Smooth muscle cell (in vitro differentiated cells): Measurements from ENCODE around the gene NT5C1A. TPM values are rescaled to one million over a fixed set of nuclear protein-coding genes. Genes with fewer than 3 reads are reported as not detected.

ENCODE experiments used
- DNase-seq: peaks from one replicate; lab custom pipeline; 2025; ENCODE audit not compliant: unreplicated experiment; lab: John Stamatoyannopoulos, UW
- H2AFZ ChIP-seq: fragments of 200-600 bp; sonication (generic); 2 replicates; pipeline ENCODE4 v1.6.0; 2016; ENCODE audit warnings: antibody characterized with exemption, low read depth, mild to moderate bottlenecking
- H3F3A ChIP-seq: fragments of 200-600 bp; sonication (generic); 2 replicates; pipeline ENCODE4 v1.6.0; 2017; ENCODE audit warnings: antibody characterized with exemption, low read depth
- H3K27ac ChIP-seq: fragments of 200-600 bp; sonication (generic); 2 replicates; pipeline ENCODE4 v1.5.1; 2016; ENCODE audit warnings: low read depth, mild to moderate bottlenecking
- H3K27me3 ChIP-seq: fragments of 200-600 bp; sonication (generic); 2 replicates; pipeline ENCODE4 v1.6.1; 2016; ENCODE audit warnings: low read depth, mild to moderate bottlenecking
- H3K36me3 ChIP-seq: fragments of 200-600 bp; sonication (generic); 2 replicates; pipeline ENCODE4 v1.5.1; 2016; ENCODE audit warnings: low read depth
- H3K4me1 ChIP-seq: fragments of 200-600 bp; sonication (generic); 2 replicates; pipeline ENCODE4 v1.5.1; 2016; ENCODE audit warnings: low read depth
- H3K4me2 ChIP-seq: fragments of 200-600 bp; sonication (generic); 2 replicates; pipeline ENCODE4 v1.6.0; 2016; ENCODE audit warnings: mild to moderate bottlenecking
- H3K4me3 ChIP-seq: fragments of 200-600 bp; sonication (generic); 2 replicates; pipeline ENCODE4 v1.5.1; 2016; ENCODE audit warnings: mild to moderate bottlenecking
- H3K79me2 ChIP-seq: fragments of 200-600 bp; sonication (generic); 2 replicates; pipeline ENCODE4 v1.6.0; 2016; ENCODE audit warnings: low read depth, mild to moderate bottlenecking
- H3K9ac ChIP-seq: fragments of 200-600 bp; sonication (generic); 2 replicates; pipeline ENCODE4 v1.6.0; 2016; ENCODE audit warnings: low read depth
- H3K9me3 ChIP-seq: fragments of 200-600 bp; sonication (generic); replicated peaks from 2 replicates; pipeline ENCODE4 v1.5.1; 2016; ENCODE audit warnings: low read depth
- H4K20me1 ChIP-seq: fragments of 200-600 bp; sonication (generic); 2 replicates; pipeline ENCODE4 v1.6.0; 2016; ENCODE audit warnings: low read depth
- CTCF ChIP-seq: fragments of 200-600 bp; sonication (generic); IDR thresholded peaks from 2 replicates; pipeline ENCODE4 v1.5.1; 2017; ENCODE audit warnings: borderline replicate concordance, mild to moderate bottlenecking, antibody characterized with exemption; ENCODE audit not compliant: insufficient read depth, poor library complexity, severe bottlenecking
- WGBS: methylation state at CpG from one replicate; pipeline ENCODE4 v1.1.7; 2016; ENCODE audit warnings: low lambda C conversion rate; 5-methylcytosine and 5-hydroxymethylcytosine counted together
- polyA plus RNA-seq: library from polyadenylated mRNA; unstranded; fragments of >200 nt; fragmentation: Nextera tagmentation; extraction: Ambion mirVana; gene quantifications from 2 replicates; pipeline ENCODE4 v1.2.1, GENCODE V29; 2016
- total RNA-seq: library from RNA; depleted of rRNA; stranded (reverse); fragments of >200 nt; gene quantifications from 2 replicates; pipeline ENCODE4 v1.2.3, GENCODE V29; 2014

The NT5C1A gene
- total and polyA plus RNA-seq, 2 experiments from 2014 or later, result not detected

- WGBS, result 31% methylated on average over 45 of the region's 62 CpGs
- Histone ChIP-seq H3F3A (no peaks in the 10 kb centered on the region), H3K4me3 (no peak overlapping the region), H3K4me2 (no peak overlapping the region), H3K27me3 (peaks cover 96% of the 10 kb centered on the region), H4K20me1 (no peaks in the 10 kb centered on the region), H3K27ac (no peak overlapping the region), H3K9me3 (no peaks in the 10 kb centered on the region), H3K9ac (no peak overlapping the region), H3K4me1 (no peaks in the 10 kb centered on the region), H2AFZ (no peak overlapping the region), H3K79me2 (no peaks in the 10 kb centered on the region), H3K36me3 (no peaks in the 10 kb centered on the region)
- no peak for DNase-seq
- no peak for TF ChIP-seq CTCF
Observed at GRCh38 chr1:39683591-39684312, 11.8 kb upstream of the NT5C1A start.

- H3K79me2 ChIP-seq, result no peaks in the 10 kb centered on the region
- no peaks in the 10 kb centered on the region for H4K20me1 ChIP-seq
- H3K9ac ChIP-seq, result no peak overlapping the region
- no peaks in the 10 kb centered on the region for H3K9me3 ChIP-seq
- DNase-seq, result no peak
- no peak overlapping the region for H3K27ac ChIP-seq
- TF ChIP-seq CTCF, result no peak
- no peak overlapping the region for H3K4me3 ChIP-seq
- H3K27me3 ChIP-seq, result peaks cover 96% of the 10 kb centered on the region
- H3K4me2 ChIP-seq, result no peak overlapping the region
- H2AFZ ChIP-seq, result no peak overlapping the region
- H3F3A ChIP-seq, result no peaks in the 10 kb centered on the region
- no peaks in the 10 kb centered on the region for H3K4me1 ChIP-seq
- H3K36me3 ChIP-seq, result no peaks in the 10 kb centered on the region
- 88% methylated on average over 1 of the region's 1 CpG for WGBS
Observed at GRCh38 chr1:39681999-39682398, 10.1 kb upstream of the NT5C1A start.

- Histone ChIP-seq H3K4me1 (no peaks in the 10 kb centered on the region), H3K79me2 (no peaks in the 10 kb centered on the region), H3F3A (no peaks in the 10 kb centered on the region), H3K27me3 (peaks cover 95% of the 10 kb centered on the region), H3K4me3 (no peak overlapping the region), H4K20me1 (no peaks in the 10 kb centered on the region), H3K36me3 (no peaks in the 10 kb centered on the region), H3K4me2 (no peak overlapping the region), H3K27ac (no peak overlapping the region), H3K9me3 (no peaks in the 10 kb centered on the region), H2AFZ (no peak overlapping the region), H3K9ac (no peak overlapping the region)
- WGBS, result 82% methylated on average over 3 of the region's 3 CpGs
- no peak for DNase-seq
- no peak for TF ChIP-seq CTCF
Observed at GRCh38 chr1:39681294-39681693, 9.4 kb upstream of the NT5C1A start.

GRCh38 chr1:39680751-39681150, 8.8 kb upstream of the NT5C1A start:
- 88% methylated on average over 4 of the region's 4 CpGs for WGBS

More at GRCh38 chr1:39680751-39681150, 8.8 kb upstream of the NT5C1A start:
- Histone ChIP-seq H3K4me1 (no peaks in the 10 kb centered on the region), H2AFZ (no peak overlapping the region), H4K20me1 (no peaks in the 10 kb centered on the region), H3K9ac (no peak overlapping the region), H3K4me2 (no peak overlapping the region), H3K27me3 (peaks cover 92% of the 10 kb centered on the region), H3K36me3 (no peaks in the 10 kb centered on the region), H3K9me3 (no peaks in the 10 kb centered on the region), H3K79me2 (no peaks in the 10 kb centered on the region), H3K27ac (no peak overlapping the region), H3K4me3 (no peak overlapping the region), H3F3A (no peaks in the 10 kb centered on the region)
- TF ChIP-seq CTCF, result no peak
- DNase-seq, result no peak
